Measurements from ENCODE around the gene PROX1. TPM values are rescaled to one million over a fixed set of nuclear protein-coding genes. Genes with fewer than 3 reads are reported as not detected.

Gene PROX1
- total RNA-seq (ENCODE audit: low replicate concordance) = 23.9 and 32.9 TPM in 2 replicates
- long read RNA-seq, full-length matches to known transcripts = 1 of 16 reads
- long read RNA-seq, partial matches to known transcripts = 4 of 16 reads
- long read RNA-seq, other reads (novel, unspliced or antisense) = 11 of 16 reads

GRCh38 chr1:213987927-213988506, at the start of gene PROX1:
TSS of gene PROX1 (plus strand) at chr1:213987973. CDS start at chr1:213996536, 8,563 bp downstream.
- Mint-ChIP-seq H3K27ac (peak within 1 kb of the TSS; percentile 96), H3K36me3 (no peaks in the 10 kb centered on the region), H3K4me3 (peak within 1 kb of the TSS; percentile 98), H3K4me1 (ENCODE audit: unreplicated experiment) (peaks cover 30% of the 10 kb centered on the region), H3K9me3 (no peaks in the 10 kb centered on the region), H3K27me3 (peaks cover 96% of the 10 kb centered on the region)
- DNase-seq (ENCODE audit: extremely low spot score, unreplicated experiment) = no peak
- TF ChIP-seq CTCF (conservative IDR thresholded peaks at IDR 0.05) = no peak

GRCh38 chr1:213938776-213939175, 49.0 kb upstream of the PROX1 start:
- Mint-ChIP-seq H3K36me3 (no peaks in the 10 kb centered on the region), H3K27me3 (peaks cover 2% of the 10 kb centered on the region), H3K4me1 (ENCODE audit: unreplicated experiment) (no peaks in the 10 kb centered on the region), H3K27ac (no peak overlapping the region), H3K4me3 (no peak overlapping the region), H3K9me3 (no peaks in the 10 kb centered on the region)
- no peak for TF ChIP-seq CTCF (conservative IDR thresholded peaks at IDR 0.05)
- no peak for DNase-seq (ENCODE audit: extremely low spot score, unreplicated experiment)

- Mint-ChIP-seq H3K4me3 (no peak overlapping the region), H3K36me3 (no peaks in the 10 kb centered on the region), H3K27ac (no peak overlapping the region), H3K27me3 (peaks cover 3% of the 10 kb centered on the region), H3K9me3 (no peaks in the 10 kb centered on the region), H3K4me1 (ENCODE audit: unreplicated experiment) (no peaks in the 10 kb centered on the region)
- no peak for DNase-seq (ENCODE audit: extremely low spot score, unreplicated experiment)
- TF ChIP-seq CTCF (conservative IDR thresholded peaks at IDR 0.05) = no peak
Observed at GRCh38 chr1:213939888-213940287, 47.9 kb upstream of the PROX1 start.

- no peaks in the 10 kb centered on the region for H3K4me1 Mint-ChIP-seq (ENCODE audit: unreplicated experiment)
- H3K27me3 Mint-ChIP-seq = peaks cover 10% of the 10 kb centered on the region
- no peaks in the 10 kb centered on the region for H3K9me3 Mint-ChIP-seq
- no peak for TF ChIP-seq CTCF (conservative IDR thresholded peaks at IDR 0.05)
- no peak overlapping the region for H3K4me3 Mint-ChIP-seq
- no peak overlapping the region for H3K27ac Mint-ChIP-seq
- H3K36me3 Mint-ChIP-seq = no peaks in the 10 kb centered on the region
- DNase-seq (ENCODE audit: extremely low spot score, unreplicated experiment) = no peak
Observed at GRCh38 chr1:213940947-213941346, 46.8 kb upstream of the PROX1 start.

GRCh38 chr1:213942061-213942460, 45.7 kb upstream of the PROX1 start:
- Mint-ChIP-seq H3K4me3 (no peak overlapping the region), H3K27me3 (peaks cover 13% of the 10 kb centered on the region), H3K4me1 (ENCODE audit: unreplicated experiment) (no peaks in the 10 kb centered on the region), H3K9me3 (no peaks in the 10 kb centered on the region), H3K36me3 (no peaks in the 10 kb centered on the region), H3K27ac (no peak overlapping the region)
- no peak for DNase-seq (ENCODE audit: extremely low spot score, unreplicated experiment)
- no peak for TF ChIP-seq CTCF (conservative IDR thresholded peaks at IDR 0.05)
